ENCODE data around the gene AMOTL1. TPM values are rescaled to one million over a fixed set of nuclear protein-coding genes. Genes with fewer than 3 reads are reported as not detected.

The AMOTL1 gene
- total and polyA plus RNA-seq, 2 of the 8 experiments (the other 6 are each of a cell fraction or from before 2014, with no cell fraction given): 9.0 to 27.6 TPM

GRCh38 chr11:94821439-94821838, 53.3 kb downstream of the AMOTL1 start (continued):
- TF ChIP-seq SAP30 (IDR thresholded peaks at IDR 0.05; ENCODE audit: insufficient read depth, insufficient replicate concordance, low read length): no peak
- no peak for TF ChIP-seq USF2 (IDR thresholded peaks at IDR 0.05; ENCODE audit: low read length)
- TF ChIP-seq EP300 (IDR thresholded peaks at IDR 0.05; ENCODE audit: borderline replicate concordance in 1 of 2, low read depth in 2 of 2, low read length in 2 of 2): no peak
- no peak for TF ChIP-seq SUZ12 (IDR thresholded peaks at IDR 0.05; ENCODE audit: low read length)
- TF ChIP-seq FOSL1 (IDR thresholded peaks at IDR 0.05; ENCODE audit: insufficient read depth, low read depth, low read length): no peak
- no peak for TF ChIP-seq RBBP5 (IDR thresholded peaks at IDR 0.05; ENCODE audit: borderline replicate concordance, low read depth, low read length)
